NCI-H1694 treated with DMSO at 0.1 percent for 48 hours (cell line): Measurements from ENCODE around the gene STN1.

Source experiments
- DNase-seq: peaks from one replicate; lab custom pipeline; 2025; lab: John Stamatoyannopoulos, UW

STN1 gene

DNA sequence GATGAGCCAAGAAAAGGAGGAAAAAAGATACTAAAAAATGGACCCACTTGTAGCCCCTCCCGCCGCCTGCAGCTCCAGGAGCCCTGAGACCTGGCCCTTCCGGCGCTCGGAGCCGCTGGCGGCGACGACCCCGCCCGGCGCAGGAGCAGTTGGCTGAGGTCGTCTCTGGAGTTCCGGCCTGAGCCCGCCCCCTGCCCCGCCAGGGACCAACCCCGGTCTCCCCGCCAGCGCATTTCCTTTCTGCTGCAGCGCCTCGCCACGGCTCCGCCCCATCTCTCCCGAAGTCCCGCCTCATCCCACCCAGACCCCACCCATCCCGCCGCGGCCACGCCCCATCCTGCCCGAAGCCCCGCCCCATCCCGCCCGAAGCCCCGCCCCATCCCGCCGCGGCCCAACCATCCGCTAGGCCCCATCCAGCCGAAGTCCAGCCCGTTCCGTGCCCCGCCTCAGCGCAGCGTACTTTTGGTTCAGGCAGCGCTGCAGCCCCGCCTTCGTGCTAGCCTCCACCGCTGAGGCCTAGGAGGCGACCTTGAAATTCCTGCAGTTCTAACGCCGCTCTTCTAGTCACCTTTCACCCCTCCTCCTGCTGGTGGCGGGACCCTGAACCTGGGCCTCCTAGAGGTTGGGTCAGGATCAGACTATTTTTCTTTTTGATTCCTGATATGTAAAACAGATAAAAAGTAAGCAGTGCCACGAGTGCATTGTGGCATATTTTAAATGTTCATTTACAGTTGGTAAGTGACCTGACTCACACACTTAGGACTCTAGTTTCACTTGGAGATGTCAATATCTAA, at the start of gene STN1:
Gene STN1 (minus strand): TSS at position 132 of the 794 bp plus-strand sequence. CDS start 590 bp downstream, outside the sequence.
- DNase-seq = peak; percentile 75

- no peak for DNase-seq
These were observed 49.6 kb upstream of the STN1 start for GRCh38 chr10:103967448-103968071.

DNA sequence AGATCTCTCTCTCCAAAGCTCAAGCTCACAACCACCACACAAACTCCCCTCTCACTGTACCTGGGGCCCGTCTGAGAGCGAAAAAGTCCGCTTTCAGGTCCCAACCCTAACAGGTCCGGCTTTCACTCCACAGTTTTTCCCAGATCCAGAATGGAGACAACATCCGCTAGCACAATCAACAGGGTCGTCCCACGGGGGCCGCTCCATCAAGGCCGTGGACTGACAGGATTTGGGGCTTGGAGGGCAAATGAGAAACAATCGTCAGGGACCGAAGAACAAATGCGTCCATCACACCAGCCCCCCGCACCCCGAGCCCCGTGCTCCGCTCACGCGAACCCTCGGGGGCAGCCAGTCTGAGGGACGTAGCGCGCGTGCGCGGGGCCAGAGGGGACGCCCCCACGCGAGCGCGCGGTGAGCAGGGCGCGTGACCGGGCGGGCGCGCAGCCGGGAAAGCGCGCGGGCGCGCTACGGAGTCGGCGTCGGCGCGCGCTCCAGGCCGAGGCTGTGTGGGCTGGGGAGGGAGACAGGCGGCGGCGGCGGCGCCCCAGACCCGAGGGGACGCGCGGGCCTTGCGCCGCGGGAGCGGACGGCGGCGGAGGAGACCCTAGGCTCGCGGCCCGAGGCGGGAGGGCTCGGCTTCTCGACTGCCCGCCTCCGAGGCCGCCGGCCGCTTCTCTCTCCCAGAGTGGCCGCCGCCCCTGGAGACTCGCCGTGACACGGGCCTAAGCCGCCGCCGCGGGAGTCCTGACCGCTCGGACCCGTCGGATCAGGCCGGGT, 48.9 kb upstream of the STN1 start, which contains the start of gene SLK:
Gene SLK (plus strand): TSS at position 470 of the 777 bp plus-strand sequence. CDS start 606 bp downstream, outside the sequence.
- peak; percentile 47 for DNase-seq

GRCh38 chr10:103960103-103960502, 42.1 kb upstream of the STN1 start:
- DNase-seq = no peak

- DNase-seq = no peak
These were observed 41.0 kb upstream of the STN1 start for GRCh38 chr10:103958996-103959395.

- DNase-seq = no peak
These were observed 36.6 kb upstream of the STN1 start for GRCh38 chr10:103954543-103954942.

DNA sequence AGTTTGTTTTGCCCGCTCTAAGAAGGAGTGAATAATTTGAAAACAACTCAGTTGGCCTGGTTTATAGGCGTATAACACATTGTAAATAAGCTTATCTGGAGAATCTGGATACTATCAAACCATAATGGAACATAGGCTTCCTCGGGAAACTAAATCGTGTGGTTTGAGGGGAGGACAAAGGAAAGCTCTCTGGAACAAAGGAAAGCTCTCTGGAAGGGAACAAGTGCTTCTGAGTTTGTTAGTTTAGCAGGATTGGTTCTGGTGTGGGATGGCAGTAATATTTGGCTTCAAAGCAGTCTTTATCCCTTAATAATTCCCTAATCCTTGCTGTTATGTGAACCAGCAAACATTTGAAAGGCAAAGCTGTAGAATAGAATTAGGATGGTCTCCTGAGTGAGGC, 34.0 kb upstream of the STN1 start:
- no peak for DNase-seq

DNA sequence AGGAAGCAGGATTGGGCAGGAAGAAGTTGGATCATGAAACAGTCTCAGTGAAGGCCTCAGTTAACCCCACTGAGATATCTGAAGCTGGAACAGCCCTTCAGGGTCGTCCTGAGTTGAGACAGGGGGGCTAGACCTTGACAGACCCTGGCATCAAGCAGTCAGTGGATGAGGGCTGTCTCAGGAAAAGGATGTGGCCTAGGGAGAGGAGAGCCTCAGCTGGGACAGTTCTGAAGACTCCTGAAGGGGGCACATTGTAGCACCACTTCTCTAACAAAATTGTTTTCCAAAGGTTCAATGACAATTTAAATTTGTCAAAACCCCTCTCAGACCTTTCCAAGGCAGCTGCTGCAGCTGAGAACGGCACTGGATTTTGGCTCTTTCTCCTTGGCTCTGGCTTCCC, 33.2 kb upstream of the STN1 start:
- DNase-seq = no peak

DNA sequence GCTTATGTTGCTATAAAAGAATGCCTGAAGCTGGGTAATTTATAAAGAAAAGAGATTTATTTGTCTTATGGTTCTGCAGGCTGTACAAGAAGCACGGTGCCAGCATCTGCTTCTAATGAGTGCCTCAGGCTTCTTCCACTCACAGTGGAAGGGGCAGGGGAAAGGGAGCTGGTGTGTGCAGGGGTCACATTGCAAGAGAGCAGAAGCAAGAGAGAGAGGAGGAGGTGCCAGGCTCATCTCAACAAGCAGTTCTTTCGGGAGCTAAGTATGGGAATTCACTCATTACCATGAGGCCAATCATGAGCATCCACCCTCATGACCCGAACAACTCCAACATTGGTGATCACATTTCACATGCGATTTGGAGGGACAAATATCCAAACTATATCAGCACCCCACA, 31.7 kb upstream of the STN1 start:
- DNase-seq = no peak

DNA sequence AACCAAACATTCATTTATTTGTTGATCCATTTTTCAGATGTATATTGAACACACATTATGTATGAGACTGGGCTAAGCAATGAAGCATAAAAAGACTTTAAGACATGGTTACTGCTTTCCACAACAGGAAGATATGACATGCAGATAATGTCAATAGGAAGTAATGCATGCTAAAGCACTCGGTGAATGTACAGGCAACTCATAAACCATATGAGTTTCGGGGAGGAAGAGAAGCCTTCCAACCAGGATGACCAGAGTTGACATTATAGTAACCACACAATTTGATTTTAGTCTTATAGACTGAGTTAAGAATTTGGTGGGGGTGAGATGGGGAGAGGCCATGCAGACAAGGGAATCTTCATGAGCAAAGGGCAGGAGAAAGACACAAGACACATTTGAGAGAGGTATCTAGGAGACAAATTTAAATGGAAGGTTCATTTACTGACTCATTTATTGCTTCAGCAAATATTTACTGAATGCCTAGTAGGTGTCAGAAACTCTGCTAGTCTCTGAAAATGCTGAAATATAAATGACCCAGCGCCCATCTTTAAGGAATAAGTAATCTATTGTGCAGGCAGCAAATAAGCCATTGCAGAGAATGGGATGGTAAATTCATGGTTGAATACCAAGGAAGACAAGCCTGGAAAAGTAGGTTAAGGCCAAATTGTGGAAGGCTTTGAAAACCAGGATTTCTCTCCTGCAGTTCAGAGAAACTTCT, 30.0 kb upstream of the STN1 start:
- no peak for DNase-seq

GRCh38 chr10:103942866-103943265, 24.9 kb upstream of the STN1 start:
- DNase-seq = no peak

GRCh38 chr10:103941801-103942200, 23.8 kb upstream of the STN1 start:
- no peak for DNase-seq

GRCh38 chr10:103939522-103939921, 21.5 kb upstream of the STN1 start:
- DNase-seq = no peak

DNA sequence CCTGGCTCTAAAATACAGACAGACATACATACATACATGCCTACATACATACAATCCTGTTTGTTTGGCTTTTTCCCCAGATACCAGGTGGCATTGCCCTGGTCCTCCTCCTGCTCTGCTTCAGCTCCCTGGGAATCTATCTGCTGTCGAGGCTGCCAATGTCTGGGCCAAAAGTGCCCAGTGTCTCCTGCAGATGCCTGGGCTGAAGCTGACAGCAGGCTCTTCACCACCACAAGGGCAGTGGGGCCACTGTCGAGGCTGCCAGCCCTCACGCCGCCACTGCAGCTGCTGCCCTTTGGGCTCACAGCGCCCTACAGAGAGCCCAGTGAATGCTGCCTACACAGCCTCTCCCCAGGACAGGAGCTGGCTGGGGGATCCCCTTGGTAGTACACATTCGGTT, 18.0 kb upstream of the STN1 start:
- peak; percentile 13 for DNase-seq

DNA sequence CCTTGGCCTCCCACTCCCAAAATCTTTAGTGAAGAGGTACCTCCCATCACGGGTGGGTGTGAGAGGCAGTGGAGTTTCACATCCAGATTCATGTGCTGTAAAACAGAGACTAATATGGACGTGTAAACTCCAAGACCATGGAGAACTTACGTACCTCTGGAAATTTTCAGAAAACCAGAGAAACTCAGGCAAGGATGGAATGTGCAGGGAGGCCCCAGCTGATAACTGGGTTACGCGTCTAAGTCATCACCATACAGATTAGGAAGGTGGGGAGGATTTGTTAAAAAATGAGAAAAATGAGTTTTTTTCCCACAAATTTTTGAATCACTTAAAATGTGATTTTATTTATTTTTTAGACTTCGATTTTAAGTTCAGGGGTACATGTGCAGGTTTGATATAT, 16.3 kb upstream of the STN1 start:
- DNase-seq = no peak

DNA sequence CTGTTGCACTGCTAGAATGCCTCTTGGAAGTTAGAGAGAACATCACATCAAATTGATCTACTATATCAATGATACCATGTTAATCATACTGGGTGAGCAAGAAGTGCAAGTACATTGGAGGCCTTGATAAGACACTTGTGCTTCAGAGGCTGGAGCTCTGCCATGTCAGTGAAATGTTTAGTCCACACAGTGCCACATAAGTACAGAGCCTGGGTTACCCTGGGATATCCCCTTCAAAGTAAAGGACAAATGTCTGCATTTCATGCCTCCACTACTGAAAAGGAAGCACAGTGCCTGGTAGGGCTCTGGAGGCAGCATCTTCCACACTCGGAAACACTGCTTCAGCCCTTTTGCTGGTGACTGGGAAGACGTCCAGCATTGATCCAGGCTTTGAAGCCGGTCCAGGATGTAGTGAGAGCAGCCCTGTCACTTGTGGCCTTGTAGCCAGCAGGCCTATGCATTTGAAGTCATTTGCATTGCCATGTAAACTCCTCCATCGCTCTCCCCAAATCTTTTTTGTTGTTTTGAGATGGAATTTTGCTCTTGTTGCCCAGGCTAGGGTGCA, 15.7 kb upstream of the STN1 start:
- DNase-seq = peak; percentile 28

- peak; percentile 77 for DNase-seq
These were observed 15.0 kb upstream of the STN1 start for GRCh38 chr10:103932971-103933370.

- DNase-seq = no peak
These were observed 14.3 kb upstream of the STN1 start for GRCh38 chr10:103932271-103932670.

DNA sequence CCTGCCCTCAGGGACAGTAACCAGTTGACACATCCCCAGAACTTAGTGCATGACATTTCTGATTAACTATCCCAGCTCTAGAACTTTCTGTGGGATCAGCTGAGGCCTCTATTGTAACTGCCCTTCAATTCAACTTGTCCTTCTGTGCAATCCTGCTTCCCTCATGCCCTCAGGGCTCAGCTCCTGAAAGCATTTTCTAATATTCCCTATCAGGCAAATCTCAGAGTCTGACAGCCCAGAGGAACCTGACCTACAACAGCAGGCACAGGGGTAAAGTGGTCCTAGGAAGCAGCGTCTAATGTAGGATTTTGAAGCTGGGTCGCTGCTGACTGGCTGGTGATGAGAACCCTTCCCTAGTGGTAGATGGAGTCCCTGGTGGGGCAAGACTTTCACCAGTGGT, 13.6 kb upstream of the STN1 start:
- DNase-seq = no peak

DNA sequence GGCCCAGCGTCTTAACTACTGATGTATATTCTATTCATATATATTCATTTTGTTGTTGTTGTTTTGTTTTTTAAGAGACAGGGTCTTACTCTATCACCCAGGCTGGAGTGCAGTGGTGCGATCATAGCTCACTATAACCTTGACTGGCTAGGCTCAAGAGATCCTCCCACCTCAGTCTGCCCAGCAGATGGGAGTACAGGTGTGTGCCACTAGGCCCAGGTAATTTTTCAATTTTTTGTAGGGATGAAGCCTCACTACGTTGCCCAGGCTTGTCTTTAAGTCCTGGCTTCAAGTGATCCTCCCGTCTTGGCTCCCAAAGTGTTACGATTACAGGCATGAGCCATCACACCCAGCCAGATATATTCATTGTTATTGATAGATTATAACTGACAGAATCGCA, 12.9 kb upstream of the STN1 start:
- DNase-seq = no peak

- no peak for DNase-seq
These were observed 12.5 kb upstream of the STN1 start for GRCh38 chr10:103930449-103930848.
